GM19467 (cell line): ENCODE results near the gene CCL18.
"Not testable (repeated sequence)": the region's sequence is repeated elsewhere in the genome, so short reads cannot be mapped to it uniquely, and the experiment has no call there.

ENCODE experiments used
- ATAC-seq: cut with Tn5 transposase; IDR thresholded peaks from one replicate; pipeline ENCODE4 v1.9.1; 2021; ENCODE audit warnings: mild to moderate bottlenecking, moderate library complexity; ENCODE audit not compliant: unreplicated experiment

The CCL18 gene

DNA sequence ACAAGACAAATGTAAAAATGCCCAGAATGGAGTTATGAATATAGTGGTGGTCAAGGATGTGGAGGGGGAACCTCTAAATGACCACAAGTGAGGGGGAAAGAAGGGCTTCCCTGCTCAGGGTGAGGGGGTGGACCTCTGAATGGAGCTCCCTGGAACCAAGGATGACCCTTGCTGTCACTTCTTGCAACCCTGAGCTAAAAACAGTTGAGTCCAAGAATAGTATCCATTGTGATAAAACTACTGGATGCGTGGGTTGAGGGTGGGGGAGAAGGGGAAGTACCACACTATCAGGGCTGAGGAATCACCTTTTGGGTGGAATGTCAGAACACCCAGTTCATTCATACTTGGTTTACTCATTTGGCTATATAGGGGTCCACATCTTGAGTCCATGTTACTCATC is 34.9 kb downstream of the CCL18 start:
- not testable (repeated sequence) for ATAC-seq

GRCh38 chr17:36103401-36103975 is 39.4 kb downstream of the CCL18 start, which contains the start of gene CCL4:
Gene CCL4, plus strand, starts transcription at chr17:36103827. Its CDS starts 79 bp downstream, at chr17:36103906.
- ATAC-seq, result peak; percentile 76

DNA sequence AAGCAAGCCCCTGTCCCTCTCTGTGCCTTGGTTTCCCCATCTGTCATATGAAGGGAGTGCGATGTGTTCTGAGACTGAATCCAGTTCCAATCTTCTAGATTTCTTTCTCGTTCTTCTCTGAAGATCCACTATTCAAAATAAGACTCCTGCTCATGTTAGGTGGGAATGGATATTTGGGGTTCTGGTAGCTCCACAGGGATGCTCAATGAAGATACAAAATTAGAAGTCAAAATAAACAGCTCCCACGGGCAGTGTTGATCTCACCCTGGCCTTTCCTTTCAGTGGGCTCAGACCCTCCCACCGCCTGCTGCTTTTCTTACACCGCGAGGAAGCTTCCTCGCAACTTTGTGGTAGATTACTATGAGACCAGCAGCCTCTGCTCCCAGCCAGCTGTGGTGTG is 40.2 kb downstream of the CCL18 start:
- ATAC-seq, result not testable (repeated sequence)

DNA sequence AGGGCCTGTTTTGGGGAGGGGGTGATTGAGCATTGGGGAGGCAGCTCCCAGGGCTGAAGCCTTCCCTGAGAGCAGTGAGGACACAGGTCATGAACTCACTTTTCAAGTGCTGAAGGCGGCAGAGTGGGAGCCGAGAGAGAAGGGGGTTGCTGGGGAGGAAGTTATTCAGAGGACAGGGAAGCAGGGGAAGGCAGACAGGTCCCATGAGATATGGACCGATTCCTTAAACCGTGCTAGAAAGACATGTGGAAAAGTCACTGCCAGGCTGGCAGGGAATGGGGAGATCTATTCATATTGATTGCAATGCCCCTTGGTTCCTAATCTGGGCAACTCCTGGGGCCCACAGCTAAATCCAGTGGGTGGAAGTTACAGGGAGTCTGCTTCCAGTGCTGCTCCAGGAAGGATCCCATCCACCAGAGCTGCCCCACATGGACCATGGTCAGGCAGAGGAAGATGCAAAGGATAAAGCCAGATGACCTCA is 40.7 kb downstream of the CCL18 start:
- no peak for ATAC-seq

- ATAC-seq, result no peak
These were observed 41.9 kb downstream of the CCL18 start for GRCh38 chr17:36105781-36106492.

DNA sequence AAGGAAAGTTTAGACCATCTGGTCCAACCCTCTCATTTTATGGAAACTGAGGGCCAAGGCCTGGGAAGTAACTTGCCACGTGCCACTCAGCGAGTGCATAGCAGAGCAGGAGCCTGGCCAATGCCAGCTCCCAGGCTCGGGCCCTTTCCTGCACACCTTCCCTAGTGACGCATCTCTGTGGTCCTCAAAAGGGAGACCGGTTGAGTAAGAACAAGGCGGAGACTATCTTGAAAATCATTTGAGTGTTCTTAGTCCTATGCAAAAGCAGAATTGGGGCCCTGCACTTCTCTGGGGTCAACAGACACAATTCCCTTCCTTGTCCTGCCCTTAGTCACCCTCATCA is 42.4 kb downstream of the CCL18 start:
- no peak for ATAC-seq

DNA sequence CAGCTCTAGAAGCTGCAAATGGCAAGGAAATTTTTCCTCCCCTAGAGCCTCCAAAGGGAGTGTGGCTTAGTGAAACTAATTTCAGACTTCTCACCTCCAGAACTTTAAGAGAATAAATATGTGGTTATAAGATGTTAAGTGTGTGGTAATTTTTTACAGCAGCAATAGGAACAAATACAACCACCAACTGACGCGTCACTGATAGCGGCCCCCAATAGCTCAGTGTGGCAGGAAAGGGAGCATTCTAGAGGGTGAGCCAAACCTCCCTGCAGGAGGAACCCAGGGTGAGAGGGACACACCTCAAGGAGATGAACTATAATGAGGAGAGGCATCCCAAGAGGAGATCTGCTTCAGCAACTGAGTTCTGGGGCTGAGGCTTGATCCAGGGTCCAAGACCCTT is 43.6 kb downstream of the CCL18 start:
- no peak for ATAC-seq

DNA sequence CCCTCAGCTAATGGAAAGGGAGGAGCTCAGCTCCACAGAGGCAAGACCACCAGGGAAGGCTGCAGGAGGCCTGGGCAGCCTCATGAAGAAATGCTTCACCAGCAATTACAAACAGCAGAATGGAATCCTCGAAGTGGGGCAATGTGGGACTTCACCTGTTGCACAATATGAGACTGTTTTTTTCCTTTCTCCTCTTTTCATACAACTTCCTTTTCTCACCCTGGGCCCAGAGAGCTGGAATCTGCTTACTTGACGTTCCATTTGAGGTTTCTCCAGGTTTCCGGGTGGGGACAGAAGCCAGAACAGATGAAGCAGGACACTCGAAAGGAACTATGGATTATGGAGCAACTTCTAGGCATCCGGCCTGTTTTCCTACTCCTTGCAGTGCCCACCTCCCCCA is 44.2 kb downstream of the CCL18 start:
- ATAC-seq, result not testable (repeated sequence)

- no peak for ATAC-seq
These were observed 47.0 kb downstream of the CCL18 start for GRCh38 chr17:36111068-36111490.

DNA sequence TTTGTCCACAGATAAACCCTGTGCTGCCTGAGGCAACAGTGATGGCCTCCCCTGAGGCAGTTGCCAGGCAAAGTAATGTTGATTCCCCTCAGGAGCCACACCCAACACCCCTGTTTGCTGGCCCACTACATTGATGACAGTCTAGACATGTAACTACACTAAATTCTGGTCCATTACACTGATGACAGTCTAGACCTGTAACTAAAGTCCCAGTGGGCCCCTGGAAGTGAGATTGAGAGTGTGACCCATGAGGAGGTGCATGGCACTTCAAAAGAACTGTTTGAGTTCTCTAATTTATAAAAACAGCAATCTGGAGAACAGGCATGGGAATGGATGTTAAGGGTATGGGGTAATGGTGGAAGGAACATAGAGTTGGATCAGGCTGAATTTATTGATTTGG is 48.5 kb downstream of the CCL18 start:
- no peak for ATAC-seq

DNA sequence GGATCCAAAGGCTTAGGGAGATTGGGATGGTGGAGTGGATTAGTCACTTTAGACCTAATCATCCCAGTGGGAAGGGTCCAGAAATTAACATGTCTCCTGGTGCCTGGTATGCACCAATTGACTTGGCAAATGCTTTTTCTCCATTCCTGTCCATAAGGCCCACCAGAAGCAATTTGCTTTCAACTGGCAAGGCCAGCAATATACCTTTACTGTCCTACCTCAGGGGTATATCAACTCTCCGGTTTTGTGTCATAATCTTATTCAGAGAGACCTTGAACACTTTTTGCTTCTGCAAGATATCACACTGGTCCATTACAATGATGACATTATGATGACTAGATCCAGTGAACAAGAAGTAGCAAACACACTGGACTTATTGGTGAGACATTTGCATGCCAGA is 49.1 kb downstream of the CCL18 start:
- ATAC-seq, result not testable (repeated sequence)

DNA sequence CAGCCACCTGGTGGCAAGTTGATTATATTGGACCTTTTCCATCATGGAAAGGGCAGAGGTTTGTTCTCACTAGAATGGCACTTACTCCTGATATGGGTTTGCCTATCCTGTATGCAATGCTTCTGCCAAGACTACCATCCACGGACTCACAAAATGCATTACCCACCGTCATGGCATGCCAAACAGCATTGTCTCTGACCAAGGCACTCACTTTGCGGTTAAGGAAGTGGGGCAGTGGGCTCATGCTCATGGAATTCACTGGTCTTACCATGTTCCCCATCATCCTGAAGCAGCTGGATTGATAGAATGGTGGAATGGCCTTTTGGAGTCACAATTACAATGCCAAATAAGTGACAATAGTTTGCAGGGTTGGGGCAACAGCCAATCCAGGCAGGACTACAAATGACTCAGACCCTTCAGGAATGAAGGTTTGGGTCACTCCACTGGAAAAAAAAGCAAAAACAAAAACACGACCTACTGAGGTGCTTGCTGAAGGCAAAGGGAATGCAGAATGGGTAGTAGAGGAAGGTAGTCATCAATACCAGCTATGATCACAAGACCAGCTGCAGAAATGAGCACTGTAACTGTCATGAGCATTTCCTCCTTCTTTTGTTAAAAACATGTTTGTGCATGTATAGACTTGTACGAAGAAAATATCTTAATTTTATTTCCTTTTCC is 51.0 kb downstream of the CCL18 start:
- ATAC-seq, result not testable (repeated sequence)

DNA sequence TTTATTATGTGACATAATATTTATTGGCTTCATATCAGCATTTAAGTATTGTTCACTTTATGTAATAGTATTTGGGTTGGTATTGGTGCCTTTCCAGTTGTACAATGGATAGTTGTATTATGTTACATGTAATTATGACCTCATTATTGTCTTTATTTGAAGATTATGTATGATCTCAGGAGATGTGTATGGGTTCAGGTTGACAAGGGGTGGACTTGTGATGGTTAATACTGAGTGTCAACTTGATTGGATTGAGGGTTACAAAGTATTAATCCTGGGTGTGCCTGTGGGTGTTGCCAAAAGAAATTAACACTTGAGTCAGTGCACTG is 51.5 kb downstream of the CCL18 start:
- ATAC-seq, result not testable (repeated sequence)

DNA sequence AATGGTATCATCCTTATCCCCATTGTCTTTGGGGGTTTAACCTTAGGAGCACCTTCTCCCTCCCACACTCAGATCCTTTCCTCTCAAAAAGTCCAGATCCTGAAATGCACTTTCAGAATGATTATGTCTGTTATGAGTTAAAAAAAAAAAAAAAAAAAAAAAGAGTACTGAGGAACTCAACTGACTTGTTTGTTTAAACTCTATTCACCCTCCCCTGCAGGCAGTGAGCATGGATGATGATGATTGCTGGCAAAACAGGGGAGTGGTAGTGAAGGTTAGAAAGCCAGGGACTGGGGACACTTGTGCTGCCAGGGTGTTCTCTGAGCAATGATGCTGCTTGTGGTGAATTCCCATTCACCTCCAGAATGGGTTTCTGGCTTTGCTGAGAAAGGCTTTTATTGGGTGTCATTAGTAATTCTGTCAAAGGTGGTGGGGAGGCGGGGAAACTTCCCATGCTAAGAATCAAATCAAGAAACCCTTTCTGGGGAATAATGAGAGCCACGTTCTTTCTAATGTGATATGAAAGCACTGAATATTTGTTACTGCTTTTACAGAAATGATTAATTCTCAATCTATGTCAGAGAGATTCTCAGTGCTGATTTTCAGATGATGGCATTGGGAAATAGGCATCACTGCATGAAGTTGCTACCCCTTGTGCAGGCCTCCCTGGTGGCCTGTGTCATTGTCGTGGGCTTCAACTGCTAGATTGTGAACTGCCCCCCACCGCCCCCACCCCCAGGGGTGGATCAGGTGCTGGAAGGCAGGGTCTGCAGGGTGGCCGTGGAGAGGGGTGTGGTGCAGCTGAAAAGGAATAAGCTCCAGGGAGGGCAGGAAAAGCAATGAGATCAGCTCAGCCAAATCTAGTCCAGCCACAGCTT is 53.7 kb downstream of the CCL18 start:
- ATAC-seq, result no peak

DNA sequence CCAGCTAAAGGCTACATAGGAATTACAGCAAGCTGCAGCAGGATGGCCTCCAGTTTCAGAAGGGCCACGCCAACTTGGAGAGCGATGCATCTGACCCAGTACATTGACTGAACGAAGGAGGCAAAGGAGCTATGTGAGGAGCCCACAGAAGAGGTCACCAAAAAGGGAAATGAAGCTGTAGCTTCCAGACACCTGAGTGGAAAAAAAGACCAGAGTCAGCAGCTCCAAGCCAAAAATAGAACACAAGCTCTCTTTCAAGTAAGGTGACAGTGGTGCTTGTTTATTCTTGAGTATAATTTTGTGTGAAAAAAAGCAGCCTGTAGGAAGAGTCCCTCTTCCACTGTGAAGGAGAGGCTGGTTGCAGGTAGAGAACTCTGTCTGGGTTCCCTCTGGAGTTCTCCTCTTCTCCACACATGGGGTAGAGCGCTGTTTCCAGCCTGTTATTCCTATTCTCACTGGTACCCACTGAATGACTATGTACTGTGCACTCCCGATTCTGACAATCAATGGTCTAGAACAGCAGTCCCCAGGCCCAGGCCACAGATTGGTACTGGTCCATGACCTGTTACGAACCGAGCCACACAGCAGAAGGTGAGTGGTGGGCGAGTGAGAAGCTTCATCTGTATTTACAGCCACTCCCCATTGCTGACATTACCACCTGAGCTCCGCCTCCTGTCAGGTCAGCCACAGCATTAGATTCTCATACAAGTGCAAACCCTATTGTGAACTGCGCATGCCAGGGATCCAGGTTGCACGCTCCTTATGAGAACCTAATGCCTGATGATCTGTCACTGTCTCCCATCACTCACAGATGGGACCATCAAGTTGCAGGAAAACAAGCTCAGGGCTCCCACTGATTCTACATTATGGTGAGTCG is 54.6 kb downstream of the CCL18 start:
- no peak for ATAC-seq

DNA sequence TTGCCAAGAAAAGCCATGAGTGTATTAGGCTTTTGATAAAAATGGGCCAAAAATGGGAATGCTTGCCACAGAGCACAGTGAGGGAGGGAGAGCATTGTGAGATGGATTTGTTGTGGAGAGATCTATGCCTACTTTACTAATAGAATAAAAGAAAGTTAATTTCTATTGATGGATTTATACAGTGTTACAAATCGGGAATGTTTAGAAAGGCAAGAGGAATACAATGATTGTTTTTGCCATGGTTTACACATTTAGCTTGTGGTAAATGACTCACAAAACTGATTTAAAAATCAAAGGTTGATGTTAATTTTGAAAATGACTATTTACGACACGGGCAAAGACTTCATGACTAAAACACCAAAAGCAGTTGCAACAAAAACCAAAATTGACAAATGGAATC is 56.1 kb downstream of the CCL18 start:
- ATAC-seq, result no peak

DNA sequence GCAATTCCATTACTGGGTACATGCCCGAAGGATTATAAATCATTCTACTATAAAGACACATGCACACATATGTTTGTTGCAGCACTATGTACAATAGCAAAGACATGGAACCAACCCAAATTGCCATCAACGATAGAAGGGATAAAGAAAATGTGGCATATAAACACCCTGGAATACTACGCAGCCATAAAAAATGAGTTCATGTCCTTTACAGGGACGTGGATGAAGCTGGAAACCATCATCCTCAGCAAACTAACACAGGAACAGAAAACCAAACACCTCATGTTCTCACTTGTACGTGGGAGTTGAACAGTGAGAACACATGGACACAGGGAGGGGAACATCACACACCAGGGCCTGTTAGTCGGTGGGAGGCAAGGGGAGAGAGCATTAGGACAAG is 57.0 kb downstream of the CCL18 start:
- ATAC-seq, result not testable (repeated sequence)
